Astrocyte of the cerebellum (primary cell): ENCODE data around the gene MAP2.
A peak's percentile ranks its signal among the peaks of the same experiment; 100 is the strongest.

Source experiments
- DNase-seq: peaks from one replicate; pipeline ENCODE4 v3.0.0-alpha.2; 2011; ENCODE audit warnings: low read depth
- H3K4me3 ChIP-seq: 2 replicates; pipeline ENCODE4 v1.5.1; 2011; ENCODE audit warnings: mild to moderate bottlenecking, low read depth, low read length, moderate library complexity
- in situ Hi-C: cut with HindIII; loops from 2 replicates; pipeline ENCODE4 v1.10.0; 2017; ENCODE audit warnings: low sequenced_read_pairs
- TF ChIP-seq, protein P1 (sequence below): IDR thresholded peaks from 2 replicates; pipeline ENCODE4 v1.5.1; 2012; ENCODE audit warnings: low read length, low read depth, moderate library complexity, mild to moderate bottlenecking; ENCODE audit errors: missing control alignments

MAP2 gene

GRCh38 chr2:209442939-209443338 is 19.1 kb downstream of the MAP2 start:
- DNase-seq, result no peak
- TF ChIP-seq, protein P1, sequence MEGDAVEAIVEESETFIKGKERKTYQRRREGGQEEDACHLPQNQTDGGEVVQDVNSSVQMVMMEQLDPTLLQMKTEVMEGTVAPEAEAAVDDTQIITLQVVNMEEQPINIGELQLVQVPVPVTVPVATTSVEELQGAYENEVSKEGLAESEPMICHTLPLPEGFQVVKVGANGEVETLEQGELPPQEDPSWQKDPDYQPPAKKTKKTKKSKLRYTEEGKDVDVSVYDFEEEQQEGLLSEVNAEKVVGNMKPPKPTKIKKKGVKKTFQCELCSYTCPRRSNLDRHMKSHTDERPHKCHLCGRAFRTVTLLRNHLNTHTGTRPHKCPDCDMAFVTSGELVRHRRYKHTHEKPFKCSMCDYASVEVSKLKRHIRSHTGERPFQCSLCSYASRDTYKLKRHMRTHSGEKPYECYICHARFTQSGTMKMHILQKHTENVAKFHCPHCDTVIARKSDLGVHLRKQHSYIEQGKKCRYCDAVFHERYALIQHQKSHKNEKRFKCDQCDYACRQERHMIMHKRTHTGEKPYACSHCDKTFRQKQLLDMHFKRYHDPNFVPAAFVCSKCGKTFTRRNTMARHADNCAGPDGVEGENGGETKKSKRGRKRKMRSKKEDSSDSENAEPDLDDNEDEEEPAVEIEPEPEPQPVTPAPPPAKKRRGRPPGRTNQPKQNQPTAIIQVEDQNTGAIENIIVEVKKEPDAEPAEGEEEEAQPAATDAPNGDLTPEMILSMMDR, result no peak
- no peak overlapping the region for H3K4me3 ChIP-seq
- in situ Hi-C loops, result loop anchor here (5.0 kb wide), 1 partner anchor 94 kb away; no protein-coding TSS in a partner anchor

- in situ Hi-C loops, result no loop called here
- H3K4me3 ChIP-seq, result no peak overlapping the region
- TF ChIP-seq, protein P1, result no peak
- no peak for DNase-seq
These were observed 21.6 kb downstream of the MAP2 start for GRCh38 chr2:209445485-209445884.

- TF ChIP-seq, protein P1, result no peak
- in situ Hi-C loops, result no loop called here
- DNase-seq, result no peak
- H3K4me3 ChIP-seq, result no peak overlapping the region
These were observed 27.5 kb downstream of the MAP2 start for GRCh38 chr2:209451209-209451834.

GRCh38 chr2:209456489-209456888 is 32.6 kb downstream of the MAP2 start:
- in situ Hi-C loops, result no loop called here
- TF ChIP-seq, protein P1, result no peak
- H3K4me3 ChIP-seq, result no peak overlapping the region
- DNase-seq, result no peak

GRCh38 chr2:209458008-209458979 is 34.4 kb downstream of the MAP2 start:
- H3K4me3 ChIP-seq, result no peak overlapping the region
- in situ Hi-C loops, result no loop called here
- DNase-seq, result peak; percentile 78
- TF ChIP-seq, protein P1, result no peak

GRCh38 chr2:209459359-209459758 is 35.5 kb downstream of the MAP2 start:
- no peak for DNase-seq
- in situ Hi-C loops, result no loop called here
- no peak overlapping the region for H3K4me3 ChIP-seq
- TF ChIP-seq, protein P1, result no peak
